K562 (cell line): ENCODE results near the gene C4orf50. TPM values are rescaled to one million over a fixed set of nuclear protein-coding genes. Genes with fewer than 3 reads are reported as not detected.

Experiments
- ATAC-seq: fragments of 200-7000 bp; cut with Tn5 transposase; 3 replicates; pipeline ENCODE4 v1.9.1; 2020; ENCODE audit warnings: moderate library complexity
- BruUV-seq: library from RNA; stranded (reverse); fragments of 400-500 nt; replicated peaks from 2 replicates; lab custom pipeline; 2021; lab: Mats Ljungman, UMichigan
- CTCF ChIA-PET: fragments of 300-600 bp; formaldehyde crosslinking; extraction: SDS; loops from one replicate; lab custom pipeline; 2021; ENCODE audit warnings: low intra/inter-chr PET ratio; lab: Yijun Ruan, JAX
- POLR2A ChIA-PET: fragments of 300-600, 350-650 bp; sonication (Branson Sonifier 250); formaldehyde crosslinking; extraction: SDS; loops from one replicate; lab custom pipeline; 2021; ENCODE audit warnings: antibody characterized with exemption, inconsistent platforms; lab: Yijun Ruan, JAX
- DNase-seq, 4 experiments: peaks; one replicate each; pipeline versions ENCODE4 v3.0.0 to v3.0.0-alpha.2; 2011 to 2018; ENCODE audit warnings: low spot score in 3 of 4, mixed read lengths in 3 of 4; ENCODE audit errors: extremely low read depth in 1 of 4
- FAIRE-seq: peaks from 2 replicates; lab custom pipeline; 2011; peaks lifted over from hg19 to GRCh38; lab: Jason Lieb, UNC
- H2AFZ ChIP-seq: 2 replicates; pipeline ENCODE4 v1.6.0; 2011; ENCODE audit warnings: low read depth, low read length, control low read depth, inconsistent platforms
- H3K27ac ChIP-seq: fragments of 200-600 bp; 3 replicates; pipeline ENCODE4 v1.8.0; 2011; ENCODE audit warnings: low read depth, mild to moderate bottlenecking, control low read depth, inconsistent platforms, low read length, moderate library complexity, mixed read lengths; ENCODE audit errors: extremely low read depth
- H3K27me3 ChIP-seq, 2 experiments: fragments of 300-600 bp in 1 of 2; 2 replicates in 1 of 2; 3 replicates in 1 of 2; pipeline versions ENCODE4 v1.6.0 to v1.8.0; 2011; ENCODE audit warnings: inconsistent platforms in 2 of 2, low read length in 2 of 2, mild to moderate bottlenecking in 1 of 2, mixed read lengths in 1 of 2, moderate library complexity in 1 of 2; ENCODE audit not compliant: control insufficient read depth in 2 of 2, insufficient read depth in 2 of 2
- H3K36me3 ChIP-seq: fragments of 300-600 bp; 3 replicates; pipeline ENCODE4 v1.8.0; 2011; ENCODE audit warnings: mild to moderate bottlenecking, low read length, inconsistent platforms; ENCODE audit not compliant: control insufficient read depth, insufficient read depth
- H3K4me1 ChIP-seq, 2 experiments: fragments of 200-600 bp in 1 of 2; replicated peaks in 1 of 2; 2 replicates in 1 of 2; 3 replicates in 1 of 2; pipeline versions ENCODE4 v1.5.1 to v1.8.0; 2011; ENCODE audit warnings: inconsistent platforms in 2 of 2, low read length in 2 of 2, mild to moderate bottlenecking in 1 of 2, mixed read lengths in 1 of 2, moderate library complexity in 1 of 2; ENCODE audit not compliant: control insufficient read depth in 2 of 2, insufficient read depth in 2 of 2
- H3K4me2 ChIP-seq: 2 replicates; pipeline ENCODE4 v1.6.1; 2011; ENCODE audit warnings: low read length, control low read depth, inconsistent platforms, mixed read lengths; ENCODE audit not compliant: insufficient read depth
- H3K4me3 ChIP-seq: fragments of 200-600 bp; sonication (generic), shearing (Covaris generic); 2 replicates; pipeline ENCODE4 v1.5.1; 2016; ENCODE audit warnings: control low read depth, inconsistent platforms
- H3K79me2 ChIP-seq: fragments of 200-600 bp; 3 replicates; pipeline ENCODE4 v1.8.0; 2011; ENCODE audit warnings: low read length, inconsistent platforms; ENCODE audit not compliant: control insufficient read depth, insufficient read depth
- H3K9ac ChIP-seq, 2 experiments: 2 replicates each; pipeline versions ENCODE4 v1.6.0 to v1.6.1; 2011; ENCODE audit warnings: low read depth in 2 of 2, low read length in 2 of 2, control low read depth in 1 of 2, inconsistent platforms in 1 of 2, mild to moderate bottlenecking in 1 of 2, mixed read lengths in 1 of 2; ENCODE audit not compliant: insufficient read depth in 1 of 2
- H3K9me1 ChIP-seq: one replicate; pipeline ENCODE4 v1.6.0; 2011; ENCODE audit warnings: inconsistent platforms, mild to moderate bottlenecking, low read length, moderate library complexity; ENCODE audit not compliant: control insufficient read depth, insufficient read depth
- H3K9me3 ChIP-seq: replicated peaks from 2 replicates; pipeline ENCODE4 v1.5.1; 2011; ENCODE audit warnings: low read depth, low read length, inconsistent platforms; ENCODE audit not compliant: control insufficient read depth, insufficient read depth
- H4K20me1 ChIP-seq: replicated peaks from 2 replicates; pipeline ENCODE4 v1.6.1; 2011; ENCODE audit warnings: low read length, inconsistent platforms, mixed read lengths; ENCODE audit not compliant: control insufficient read depth, insufficient read depth
- CTBP1 ChIP-seq: fragments of 450-650 bp; IDR thresholded peaks from 2 replicates; pipeline ENCODE4 v1.6.1; 2016; ENCODE audit warnings: borderline replicate concordance
- HNRNPUL1 ChIP-seq: fragments of 200-400 bp; formaldehyde crosslinking; IDR thresholded peaks from 2 replicates; pipeline ENCODE4 v1.6.1; 2017; ENCODE audit warnings: low read length
- MYC ChIP-seq, 2 experiments: fragments of 250-450 bp in 1 of 2; sonication (Bioruptor Pico) in 1 of 2; IDR thresholded peaks; 2 replicates each; pipeline versions ENCODE4 v1.5.1 to v1.6.1; 2012 to 2021; ENCODE audit warnings: low read depth in 2 of 2, borderline replicate concordance in 1 of 2, improper control_type of control experiment in 1 of 2, low read length in 1 of 2, mild to moderate bottlenecking in 1 of 2, moderate library complexity in 1 of 2
- NCOA6 ChIP-seq: fragments of 450-650 bp; IDR thresholded peaks from 2 replicates; pipeline ENCODE4 v1.6.1; 2017; ENCODE audit warnings: mild to moderate bottlenecking
- NR3C1 ChIP-seq: sonication (generic); formaldehyde crosslinking; IDR thresholded peaks from 2 replicates; pipeline ENCODE4 v1.8.1; 2022; ENCODE audit warnings: missing genetic modification reagents
- SP2 ChIP-seq: IDR thresholded peaks from 2 replicates; pipeline ENCODE4 v1.6.1; 2011; ENCODE audit warnings: mild to moderate bottlenecking, low read depth, low read length, moderate library complexity; ENCODE audit not compliant: poor library complexity, severe bottlenecking; ENCODE audit errors: extremely low read depth
- SUPT5H ChIP-seq: fragments of 450-650 bp; IDR thresholded peaks from 2 replicates; pipeline ENCODE4 v1.6.1; 2016
- TGIF2 ChIP-seq: sonication (generic); formaldehyde crosslinking; IDR thresholded peaks from 2 replicates; pipeline ENCODE4 v1.8.1; 2022; ENCODE audit warnings: mild to moderate bottlenecking, missing genetic modification reagents, moderate library complexity
- ZNF644 ChIP-seq: fragments of 200-800 bp; sonication (Bioruptor generic); IDR thresholded peaks from 2 replicates; pipeline ENCODE4 v1.6.1; 2016; ENCODE audit warnings: low read depth, missing genetic modification characterization, missing compliant biosample characterization
- WGBS: fragments of 100-300 bp; shearing (Covaris generic); methylation state at CpG from one replicate; pipeline ENCODE4 v1.1.6; 2016; ENCODE audit warnings: low coverage, mixed read lengths; ENCODE audit not compliant: insufficient coverage; ENCODE audit errors: missing lambda C conversion rate; 5-methylcytosine and 5-hydroxymethylcytosine counted together
- in situ Hi-C: fragments of 300-500 bp; cut with MboI; formaldehyde crosslinking; loops from 4 replicates; pipeline ENCODE4 v1.15.0; 2018; ENCODE audit warnings: inconsistent platforms, mixed read lengths
- intact Hi-C: fragments of 100-400 bp; cut with micrococcal nuclease; formaldehyde crosslinking; loops from 2 replicates; pipeline ENCODE4 v1.14.2; 2022
- polyA plus RNA-seq, 8 experiments: library from polyadenylated mRNA; depleted of rRNA in 4 of 8; stranded (reverse) in 5 of 8; unstranded in 3 of 8; fragments of >200 nt; fragmentation: Nextera tagmentation in 2 of 8; fragmentation: Illumina TruSeq in 1 of 8; extraction: Ambion mirVana in 2 of 8; extraction: Trizol in 1 of 8; gene quantifications; 2 replicates each; pipeline versions ENCODE4 v1.2.1 to v1.2.3, GENCODE V29; 2011 to 2014; ENCODE audit warnings: inconsistent platforms in 1 of 8, missing spikeins in 1 of 8
- total RNA-seq, 7 experiments: library from RNA; depleted of rRNA in 6 of 7; stranded (reverse); fragments of >200 nt in 6 of 7; fragmentation: Illumina TruSeq in 2 of 7; extraction: Trizol in 2 of 7; gene quantifications; 2 replicates each; pipeline versions ENCODE4 v1.2.1 to v1.2.3, GENCODE V29; 2011 to 2021; ENCODE audit warnings: low replicate concordance in 1 of 7
- TF ChIP-seq, protein P1 (sequence below): fragments of 450-650 bp; formaldehyde crosslinking; IDR thresholded peaks from 2 replicates; pipeline ENCODE4 v1.4.0; 2022; ENCODE audit warnings: mild to moderate bottlenecking, moderate library complexity
- TF ChIP-seq, protein P2 (sequence below): fragments of 450-650 bp; formaldehyde crosslinking; IDR thresholded peaks from 2 replicates; pipeline ENCODE4 v1.4.0; 2022; ENCODE audit warnings: missing genetic modification characterization
- TF ChIP-seq, protein P3 (sequence below): fragments of 150-350 bp; IDR thresholded peaks from 2 replicates; pipeline ENCODE4 v1.6.1; 2014; ENCODE audit warnings: low read depth, mild to moderate bottlenecking, low read length, borderline replicate concordance

The C4orf50 gene
- total and polyA plus RNA-seq, 9 of the 15 experiments (the other 6 are each of a cell fraction or from before 2014, with no cell fraction given) = not detected

DNA sequence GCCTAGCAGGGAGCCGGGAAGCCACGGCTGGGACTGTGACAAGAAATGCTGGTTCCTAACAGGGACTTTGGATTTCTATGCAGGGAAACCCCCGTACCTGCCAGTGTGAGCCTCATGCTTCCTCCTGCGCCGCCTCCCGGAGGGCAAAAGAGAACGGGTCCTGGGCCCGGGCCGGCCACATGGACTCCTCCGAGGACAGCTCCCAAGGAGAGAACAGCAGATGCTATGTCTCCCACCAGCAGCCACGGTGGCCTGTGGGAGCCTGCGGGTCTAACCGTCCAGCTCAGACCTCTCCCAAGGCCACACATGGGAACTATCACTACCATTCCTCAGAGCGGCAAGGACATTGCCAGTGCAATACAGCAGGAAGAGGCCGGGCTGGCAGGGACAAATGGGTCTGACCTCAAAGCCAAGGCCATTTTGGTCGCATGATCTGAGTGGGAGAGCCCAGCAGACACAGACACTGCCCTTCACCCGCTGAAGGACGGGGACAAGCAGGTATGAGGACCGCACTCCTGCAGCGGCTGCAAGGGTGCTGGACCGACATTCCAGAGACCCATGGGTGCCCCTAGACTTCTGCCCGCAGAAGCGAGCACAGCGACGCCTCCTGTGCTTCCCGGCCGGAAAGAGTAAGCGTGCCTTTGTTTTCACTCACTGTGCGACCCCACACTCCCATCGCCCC lies 4.5 kb upstream of the C4orf50 start:
- ChIA-PET CTCF (no interaction called here), POLR2A (no interaction called here)
- no peak overlapping the region for H3K4me2 ChIP-seq
- H4K20me1 ChIP-seq = no peaks in the 10 kb centered on the region; the same call in 1 of the 2 replicates
- BruUV-seq = no TSS peak
- no peak for ATAC-seq
- H3K27me3 ChIP-seq = peaks cover 10 to 60% of the 10 kb centered on the region in 2 experiments; a peak in 4 of 5 replicates
- no peak overlapping the region for H3K4me3 ChIP-seq
- H3K27ac ChIP-seq = no peak overlapping the region
- H3K9me1 ChIP-seq = no peaks in the 10 kb centered on the region
- WGBS = 0% methylated on average over 26 of the region's 30 CpGs
- H3K9ac ChIP-seq = no peak overlapping the region
- FAIRE-seq = no peak
- H3K4me1 ChIP-seq = no peaks in the 10 kb centered on the region
- in situ Hi-C loops = no loop called here
- H3K36me3 ChIP-seq = no peaks in the 10 kb centered on the region
- H3K9me3 ChIP-seq = no peaks in the 10 kb centered on the region
- H3K79me2 ChIP-seq = no peaks in the 10 kb centered on the region
- no peak for DNase-seq
- intact Hi-C loops = no loop called here
- H2AFZ ChIP-seq = no peak overlapping the region
- TF ChIP-seq NR3C1 (no peak), SP2 (no peak), ZNF644 (tag) (no peak), HNRNPUL1 (no peak), MYC (IDR thresholded peaks at IDR 0.05; ENCODE audit: low read depth, low read length) (no peak), MYC (CRISPR knock-in tag; IDR thresholded peaks at IDR 0.05; ENCODE audit: borderline replicate concordance, low read depth) (no peak), NCOA6 (no peak), SUPT5H (no peak), TGIF2 (CRISPR knock-in tag) (no peak), CTBP1 (no peak)
- TF ChIP-seq, protein P1, sequence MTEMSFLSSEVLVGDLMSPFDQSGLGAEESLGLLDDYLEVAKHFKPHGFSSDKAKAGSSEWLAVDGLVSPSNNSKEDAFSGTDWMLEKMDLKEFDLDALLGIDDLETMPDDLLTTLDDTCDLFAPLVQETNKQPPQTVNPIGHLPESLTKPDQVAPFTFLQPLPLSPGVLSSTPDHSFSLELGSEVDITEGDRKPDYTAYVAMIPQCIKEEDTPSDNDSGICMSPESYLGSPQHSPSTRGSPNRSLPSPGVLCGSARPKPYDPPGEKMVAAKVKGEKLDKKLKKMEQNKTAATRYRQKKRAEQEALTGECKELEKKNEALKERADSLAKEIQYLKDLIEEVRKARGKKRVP (CRISPR knock-in tag) = no peak
- TF ChIP-seq, protein P2, sequence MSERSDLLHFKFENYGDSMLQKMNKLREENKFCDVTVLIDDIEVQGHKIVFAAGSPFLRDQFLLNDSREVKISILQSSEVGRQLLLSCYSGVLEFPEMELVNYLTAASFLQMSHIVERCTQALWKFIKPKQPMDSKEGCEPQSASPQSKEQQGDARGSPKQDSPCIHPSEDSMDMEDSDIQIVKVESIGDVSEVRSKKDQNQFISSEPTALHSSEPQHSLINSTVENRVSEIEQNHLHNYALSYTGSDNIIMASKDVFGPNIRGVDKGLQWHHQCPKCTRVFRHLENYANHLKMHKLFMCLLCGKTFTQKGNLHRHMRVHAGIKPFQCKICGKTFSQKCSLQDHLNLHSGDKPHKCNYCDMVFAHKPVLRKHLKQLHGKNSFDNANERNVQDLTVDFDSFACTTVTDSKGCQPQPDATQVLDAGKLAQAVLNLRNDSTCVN = no peak
- TF ChIP-seq, protein P3, sequence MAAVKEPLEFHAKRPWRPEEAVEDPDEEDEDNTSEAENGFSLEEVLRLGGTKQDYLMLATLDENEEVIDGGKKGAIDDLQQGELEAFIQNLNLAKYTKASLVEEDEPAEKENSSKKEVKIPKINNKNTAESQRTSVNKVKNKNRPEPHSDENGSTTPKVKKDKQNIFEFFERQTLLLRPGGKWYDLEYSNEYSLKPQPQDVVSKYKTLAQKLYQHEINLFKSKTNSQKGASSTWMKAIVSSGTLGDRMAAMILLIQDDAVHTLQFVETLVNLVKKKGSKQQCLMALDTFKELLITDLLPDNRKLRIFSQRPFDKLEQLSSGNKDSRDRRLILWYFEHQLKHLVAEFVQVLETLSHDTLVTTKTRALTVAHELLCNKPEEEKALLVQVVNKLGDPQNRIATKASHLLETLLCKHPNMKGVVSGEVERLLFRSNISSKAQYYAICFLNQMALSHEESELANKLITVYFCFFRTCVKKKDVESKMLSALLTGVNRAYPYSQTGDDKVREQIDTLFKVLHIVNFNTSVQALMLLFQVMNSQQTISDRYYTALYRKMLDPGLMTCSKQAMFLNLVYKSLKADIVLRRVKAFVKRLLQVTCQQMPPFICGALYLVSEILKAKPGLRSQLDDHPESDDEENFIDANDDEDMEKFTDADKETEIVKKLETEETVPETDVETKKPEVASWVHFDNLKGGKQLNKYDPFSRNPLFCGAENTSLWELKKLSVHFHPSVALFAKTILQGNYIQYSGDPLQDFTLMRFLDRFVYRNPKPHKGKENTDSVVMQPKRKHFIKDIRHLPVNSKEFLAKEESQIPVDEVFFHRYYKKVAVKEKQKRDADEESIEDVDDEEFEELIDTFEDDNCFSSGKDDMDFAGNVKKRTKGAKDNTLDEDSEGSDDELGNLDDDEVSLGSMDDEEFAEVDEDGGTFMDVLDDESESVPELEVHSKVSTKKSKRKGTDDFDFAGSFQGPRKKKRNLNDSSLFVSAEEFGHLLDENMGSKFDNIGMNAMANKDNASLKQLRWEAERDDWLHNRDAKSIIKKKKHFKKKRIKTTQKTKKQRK = no peak
